Tibial artery (tissue), 4 donors: ENCODE measurements around the gene ZBTB4.

Experiments used
- DNase-seq, 2 donors: peaks; one replicate each; pipeline ENCODE4 v3.0.0-alpha.2; 2019
- H3K27ac ChIP-seq, 2 donors: fragments of 200-600 bp; sonication (generic) in 1 of 2; 1 replicate in 1 of 2; 2 replicates in 1 of 2; pipeline ENCODE4 v1.5.1; 2018 to 2019; ENCODE audit warnings: mild to moderate bottlenecking in 1 of 2
- H3K27me3 ChIP-seq, 2 donors: fragments of 200-600 bp; sonication (generic) in 1 of 2; one replicate each; pipeline versions ENCODE4 v1.5.1 to v1.6.0; 2016 to 2019
- H3K36me3 ChIP-seq, 3 donors: fragments of 200-600 bp; sonication (generic) in 2 of 3; one replicate each; pipeline ENCODE4 v1.5.1; 2016 to 2019; ENCODE audit warnings: mild to moderate bottlenecking in 2 of 3
- H3K4me1 ChIP-seq, 4 donors: fragments of 200-600 bp; sonication (generic) in 2 of 4; 1 replicate in 3 of 4; 2 replicates in 1 of 4; pipeline ENCODE4 v1.5.1; 2016 to 2019
- H3K4me3 ChIP-seq, 2 donors: fragments of 200-600 bp; sonication (generic) in 1 of 2; 1 replicate in 1 of 2; 2 replicates in 1 of 2; pipeline ENCODE4 v1.5.1; 2018 to 2019; ENCODE audit warnings: mild to moderate bottlenecking in 2 of 2
- H3K9me3 ChIP-seq, 3 donors: fragments of 200-600 bp; sonication (generic) in 1 of 3; one replicate each; pipeline ENCODE4 v1.5.1; 2016 to 2019
- intact Hi-C: fragments of 100-400 bp; cut with DNase I; formaldehyde crosslinking; loops from one replicate; pipeline ENCODE4 v1.15.0; 2023; ENCODE audit warnings: low total_unique reads
- TF ChIP-seq, protein P1 (sequence below), 2 experiments: fragments of 200-600 bp in 1 of 2; fragments of 450-650 bp in 1 of 2; IDR thresholded peaks; one replicate each; pipeline ENCODE4 v1.5.1; 2017 to 2019; ENCODE audit warnings: antibody characterized with exemption in 2 of 2, mild to moderate bottlenecking in 1 of 2, moderate library complexity in 1 of 2

ZBTB4 gene

GRCh38 chr17:7413346-7413985 is 66.0 kb downstream of the ZBTB4 start:
- peaks cover 10 to 66% (median 32%) of the 10 kb centered on the region in 3 donors for H3K36me3 ChIP-seq
- no peak for DNase-seq
- intact Hi-C loops: no loop called here
- no peaks in the 10 kb centered on the region for H3K27me3 ChIP-seq
- no peak overlapping the region for H3K4me3 ChIP-seq
- H3K9me3 ChIP-seq: no peaks in the 10 kb centered on the region
- H3K27ac ChIP-seq: no peak overlapping the region
- H3K4me1 ChIP-seq: no peaks in the 10 kb centered on the region
- TF ChIP-seq, protein P1, sequence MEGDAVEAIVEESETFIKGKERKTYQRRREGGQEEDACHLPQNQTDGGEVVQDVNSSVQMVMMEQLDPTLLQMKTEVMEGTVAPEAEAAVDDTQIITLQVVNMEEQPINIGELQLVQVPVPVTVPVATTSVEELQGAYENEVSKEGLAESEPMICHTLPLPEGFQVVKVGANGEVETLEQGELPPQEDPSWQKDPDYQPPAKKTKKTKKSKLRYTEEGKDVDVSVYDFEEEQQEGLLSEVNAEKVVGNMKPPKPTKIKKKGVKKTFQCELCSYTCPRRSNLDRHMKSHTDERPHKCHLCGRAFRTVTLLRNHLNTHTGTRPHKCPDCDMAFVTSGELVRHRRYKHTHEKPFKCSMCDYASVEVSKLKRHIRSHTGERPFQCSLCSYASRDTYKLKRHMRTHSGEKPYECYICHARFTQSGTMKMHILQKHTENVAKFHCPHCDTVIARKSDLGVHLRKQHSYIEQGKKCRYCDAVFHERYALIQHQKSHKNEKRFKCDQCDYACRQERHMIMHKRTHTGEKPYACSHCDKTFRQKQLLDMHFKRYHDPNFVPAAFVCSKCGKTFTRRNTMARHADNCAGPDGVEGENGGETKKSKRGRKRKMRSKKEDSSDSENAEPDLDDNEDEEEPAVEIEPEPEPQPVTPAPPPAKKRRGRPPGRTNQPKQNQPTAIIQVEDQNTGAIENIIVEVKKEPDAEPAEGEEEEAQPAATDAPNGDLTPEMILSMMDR (IDR thresholded peaks at IDR 0.05): no peak

DNA sequence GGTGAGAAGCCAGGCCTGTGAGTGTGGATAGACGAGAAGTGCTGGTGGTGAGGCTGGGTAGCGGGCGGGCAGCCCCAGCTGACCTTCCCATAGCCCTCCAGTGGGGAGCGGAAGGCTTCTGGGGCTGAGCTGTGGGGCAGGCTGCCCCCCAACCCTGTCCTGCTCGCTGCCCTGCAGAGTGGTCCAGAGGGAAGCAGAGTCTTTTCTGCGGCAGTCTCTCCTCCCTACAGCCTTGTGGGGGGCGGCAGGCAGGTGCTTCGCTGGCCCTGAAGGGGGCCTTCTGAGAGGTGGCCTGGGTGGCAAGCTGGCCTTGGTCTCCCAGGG is 68.0 kb downstream of the ZBTB4 start:
- no peak for DNase-seq
- H3K27ac ChIP-seq: no peak overlapping the region

GRCh38 chr17:7410634-7411426 is 68.6 kb downstream of the ZBTB4 start:
- H3K4me3 ChIP-seq: no peak overlapping the region
- DNase-seq: no peak

More for the DNA sequence above, 68.0 kb downstream of the ZBTB4 start:
- Histone ChIP-seq H3K36me3 (peaks cover 10 to 53% (median 19%) of the 10 kb centered on the region in 3 donors), H3K4me3 (no peak overlapping the region), H3K4me1 (peaks cover 0 to 2% (median under 1%) of the 10 kb centered on the region in 4 donors), H3K9me3 (no peaks in the 10 kb centered on the region), H3K27me3 (no peaks in the 10 kb centered on the region)
- TF ChIP-seq, protein P1 (IDR thresholded peaks at IDR 0.05): no peak
- intact Hi-C loops: no loop called here

GRCh38 chr17:7409716-7410115 is 69.7 kb downstream of the ZBTB4 start:
- Histone ChIP-seq H3K9me3 (no peaks in the 10 kb centered on the region), H3K4me1 (peaks cover 0 to 16% (median 10%) of the 10 kb centered on the region in 4 donors), H3K27ac (no peak overlapping the region), H3K36me3 (peaks cover 10 to 37% (median 13%) of the 10 kb centered on the region in 3 donors), H3K4me3 (no peak overlapping the region), H3K27me3 (no peaks in the 10 kb centered on the region)
- intact Hi-C loops: no loop called here
- DNase-seq: no peak
- TF ChIP-seq, protein P1 (IDR thresholded peaks at IDR 0.05): no peak

More at GRCh38 chr17:7410634-7411426, 68.6 kb downstream of the ZBTB4 start:
- H3K27ac ChIP-seq: no peak overlapping the region
- intact Hi-C loops: no loop called here
- H3K4me1 ChIP-seq: peaks cover 0 to 7% (median 4%) of the 10 kb centered on the region in 4 donors
- no peaks in the 10 kb centered on the region for H3K27me3 ChIP-seq
- peaks cover 10 to 48% (median 19%) of the 10 kb centered on the region in 3 donors for H3K36me3 ChIP-seq
- H3K9me3 ChIP-seq: no peaks in the 10 kb centered on the region
- TF ChIP-seq, protein P1 (IDR thresholded peaks at IDR 0.05): no peak
